OCI-LY3 (cell line): ENCODE data around the gene NHLH2.

Source experiments
- H2AFZ ChIP-seq: fragments of 200-600, 300-600 bp; shearing (Covaris generic); 2 replicates; pipeline ENCODE4 v1.6.0; 2014; ENCODE audit warnings: antibody characterized with exemption, low read depth, low read length
- H3K27ac ChIP-seq: fragments of 200-600, 300-600 bp; sonication (generic); 2 replicates; pipeline ENCODE4 v1.5.1; 2014; ENCODE audit warnings: mild to moderate bottlenecking, low read length, moderate library complexity, mixed read lengths
- H3K27me3 ChIP-seq: fragments of 200-600, 300-600 bp; sonication (generic); 2 replicates; pipeline ENCODE4 v1.6.1; 2014; ENCODE audit warnings: low read depth, low read length, mixed read lengths
- H3K36me3 ChIP-seq: fragments of 200-600, 300-600 bp; sonication (generic); replicated peaks from 2 replicates; pipeline ENCODE3; 2014; ENCODE audit warnings: low read depth, low read length, mixed read lengths
- H3K4me1 ChIP-seq: fragments of 300-600, 200-600 bp; sonication (generic); 2 replicates; pipeline ENCODE4 v1.6.1; 2014; ENCODE audit warnings: low read length, mixed read lengths
- H3K4me2 ChIP-seq: fragments of 200-600, 300-600 bp; sonication (generic); 2 replicates; pipeline ENCODE4 v1.6.1; 2014; ENCODE audit warnings: low read length, mixed read lengths
- H3K4me3 ChIP-seq: fragments of 300-600, 200-600 bp; sonication (generic); 2 replicates; pipeline ENCODE4 v1.5.1; 2014; ENCODE audit warnings: antibody characterized with exemption, mild to moderate bottlenecking, low read length, moderate library complexity
- H3K79me2 ChIP-seq: fragments of 300-600, 200-600 bp; shearing (Covaris generic); 2 replicates; pipeline ENCODE4 v1.6.1; 2014; ENCODE audit warnings: mild to moderate bottlenecking, low read length, mixed read lengths
- H3K9ac ChIP-seq: fragments of 300-600, 200-600 bp; shearing (Covaris generic); 2 replicates; pipeline ENCODE4 v1.6.0; 2014; ENCODE audit warnings: mild to moderate bottlenecking, low read length, moderate library complexity
- H3K9me3 ChIP-seq: fragments of 200-600, 300-600 bp; shearing (Covaris generic); 2 replicates; pipeline ENCODE4 v1.6.1; 2014; ENCODE audit warnings: low read length, mixed read lengths; ENCODE audit not compliant: insufficient read depth
- H4K20me1 ChIP-seq: fragments of 200-600, 300-600 bp; sonication (generic); 2 replicates; pipeline ENCODE4 v1.6.1; 2016; ENCODE audit warnings: low read length, mixed read lengths; ENCODE audit not compliant: insufficient read depth
- EZH2phosphoT487 ChIP-seq: fragments of 200-600 bp; shearing (Covaris generic); IDR thresholded peaks from 2 replicates; pipeline ENCODE4 v1.6.1; 2018; ENCODE audit warnings: antibody characterized with exemption, mixed run types, low read depth
- TF ChIP-seq, protein P1 (sequence below): fragments of 200-600, 300-600 bp; sonication (generic); IDR thresholded peaks from 2 replicates; pipeline ENCODE4 v1.5.1; 2014; ENCODE audit warnings: antibody characterized with exemption, low read length, low read depth

Gene NHLH2

GRCh38 chr1:115802416-115802815 lies 38.5 kb downstream of the NHLH2 start:
- H3K27me3 ChIP-seq: no peaks in the 10 kb centered on the region
- TF ChIP-seq, protein P1, sequence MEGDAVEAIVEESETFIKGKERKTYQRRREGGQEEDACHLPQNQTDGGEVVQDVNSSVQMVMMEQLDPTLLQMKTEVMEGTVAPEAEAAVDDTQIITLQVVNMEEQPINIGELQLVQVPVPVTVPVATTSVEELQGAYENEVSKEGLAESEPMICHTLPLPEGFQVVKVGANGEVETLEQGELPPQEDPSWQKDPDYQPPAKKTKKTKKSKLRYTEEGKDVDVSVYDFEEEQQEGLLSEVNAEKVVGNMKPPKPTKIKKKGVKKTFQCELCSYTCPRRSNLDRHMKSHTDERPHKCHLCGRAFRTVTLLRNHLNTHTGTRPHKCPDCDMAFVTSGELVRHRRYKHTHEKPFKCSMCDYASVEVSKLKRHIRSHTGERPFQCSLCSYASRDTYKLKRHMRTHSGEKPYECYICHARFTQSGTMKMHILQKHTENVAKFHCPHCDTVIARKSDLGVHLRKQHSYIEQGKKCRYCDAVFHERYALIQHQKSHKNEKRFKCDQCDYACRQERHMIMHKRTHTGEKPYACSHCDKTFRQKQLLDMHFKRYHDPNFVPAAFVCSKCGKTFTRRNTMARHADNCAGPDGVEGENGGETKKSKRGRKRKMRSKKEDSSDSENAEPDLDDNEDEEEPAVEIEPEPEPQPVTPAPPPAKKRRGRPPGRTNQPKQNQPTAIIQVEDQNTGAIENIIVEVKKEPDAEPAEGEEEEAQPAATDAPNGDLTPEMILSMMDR: no peak
- no peak for TF ChIP-seq EZH2phosphoT487
- no peak overlapping the region for H3K4me2 ChIP-seq
- H3K4me1 ChIP-seq: no peaks in the 10 kb centered on the region
- no peaks in the 10 kb centered on the region for H4K20me1 ChIP-seq
- H3K79me2 ChIP-seq: no peaks in the 10 kb centered on the region
- no peaks in the 10 kb centered on the region for H3K9me3 ChIP-seq
- no peak overlapping the region for H2AFZ ChIP-seq
- H3K27ac ChIP-seq: no peak overlapping the region
- H3K9ac ChIP-seq: no peak overlapping the region
- H3K36me3 ChIP-seq: no peaks in the 10 kb centered on the region
- H3K4me3 ChIP-seq: no peak overlapping the region

GRCh38 chr1:115797486-115797885 lies 43.4 kb downstream of the NHLH2 start:
- no peak overlapping the region for H3K9ac ChIP-seq
- no peak overlapping the region for H2AFZ ChIP-seq
- no peak overlapping the region for H3K4me2 ChIP-seq
- no peaks in the 10 kb centered on the region for H3K27me3 ChIP-seq
- no peak overlapping the region for H3K4me3 ChIP-seq
- no peaks in the 10 kb centered on the region for H3K9me3 ChIP-seq
- no peaks in the 10 kb centered on the region for H3K4me1 ChIP-seq
- no peak overlapping the region for H3K27ac ChIP-seq
- no peaks in the 10 kb centered on the region for H3K36me3 ChIP-seq
- H4K20me1 ChIP-seq: no peaks in the 10 kb centered on the region
- TF ChIP-seq, protein P1: no peak
- TF ChIP-seq EZH2phosphoT487: no peak
- H3K79me2 ChIP-seq: no peaks in the 10 kb centered on the region

- H3K27me3 ChIP-seq: no peaks in the 10 kb centered on the region
- H3K4me3 ChIP-seq: no peak overlapping the region
- H3K4me2 ChIP-seq: no peak overlapping the region
- H3K79me2 ChIP-seq: no peaks in the 10 kb centered on the region
- no peak overlapping the region for H3K9ac ChIP-seq
- no peak overlapping the region for H3K27ac ChIP-seq
- H4K20me1 ChIP-seq: no peaks in the 10 kb centered on the region
- TF ChIP-seq, protein P1: no peak
- TF ChIP-seq EZH2phosphoT487: no peak
- no peaks in the 10 kb centered on the region for H3K36me3 ChIP-seq
- no peaks in the 10 kb centered on the region for H3K4me1 ChIP-seq
- H3K9me3 ChIP-seq: no peaks in the 10 kb centered on the region
- no peak overlapping the region for H2AFZ ChIP-seq
These were observed 44.0 kb downstream of the NHLH2 start for GRCh38 chr1:115796897-115797296.

- Histone ChIP-seq H3K4me2 (no peak overlapping the region), H3K4me1 (no peaks in the 10 kb centered on the region), H3K9ac (no peak overlapping the region), H3K36me3 (no peaks in the 10 kb centered on the region), H3K27ac (no peak overlapping the region), H2AFZ (no peak overlapping the region), H3K9me3 (no peaks in the 10 kb centered on the region), H3K27me3 (no peaks in the 10 kb centered on the region), H3K4me3 (no peak overlapping the region), H4K20me1 (no peaks in the 10 kb centered on the region), H3K79me2 (no peaks in the 10 kb centered on the region)
- TF ChIP-seq EZH2phosphoT487: no peak
- TF ChIP-seq, protein P1: no peak
These were observed 44.9 kb downstream of the NHLH2 start for GRCh38 chr1:115796036-115796435.
